WTC11 (cell line): ENCODE measurements around the gene COL26A1.

Source experiments
- CTCF ChIP-seq: fragments of 200-600 bp; IDR thresholded peaks from 2 replicates; pipeline ENCODE4 v1.8.0; 2022; ENCODE audit warnings: antibody characterized with exemption
- HMGA2 ChIP-seq: fragments of 250-450 bp; sonication (Bioruptor Pico); IDR thresholded peaks from 2 replicates; pipeline ENCODE4 v1.4.0; 2021; ENCODE audit warnings: mild to moderate bottlenecking, moderate library complexity
- MAX ChIP-seq: sonication (generic); formaldehyde crosslinking; IDR thresholded peaks from 2 replicates; pipeline ENCODE4 v1.8.0; 2022; ENCODE audit warnings: mild to moderate bottlenecking, missing genetic modification reagents
- NFE2L1 ChIP-seq: sonication (generic); formaldehyde crosslinking; IDR thresholded peaks from 2 replicates; pipeline ENCODE4 v1.8.1; 2023; ENCODE audit warnings: missing genetic modification reagents
- RELA ChIP-seq: sonication (generic); formaldehyde crosslinking; IDR thresholded peaks from 2 replicates; pipeline ENCODE4 v1.8.1; 2022; ENCODE audit warnings: missing genetic modification reagents, mild to moderate bottlenecking, borderline replicate concordance
- ZMAT4 ChIP-seq: fragments of 250-450 bp; sonication (Bioruptor Pico); IDR thresholded peaks from 2 replicates; pipeline ENCODE4 v1.9.0; 2021; ENCODE audit warnings: mild to moderate bottlenecking
- TF ChIP-seq, protein P1 (sequence below): sonication (generic); formaldehyde crosslinking; IDR thresholded peaks from 2 replicates; pipeline ENCODE4 v1.8.1; 2023; ENCODE audit warnings: mild to moderate bottlenecking, missing genetic modification reagents
- TF ChIP-seq, protein P2 (sequence below): sonication (generic); formaldehyde crosslinking; conservative IDR thresholded peaks from 2 replicates; pipeline ENCODE4 v1.8.1; 2023; ENCODE audit warnings: mild to moderate bottlenecking, low read depth, missing genetic modification reagents, moderate library complexity
- TF ChIP-seq, protein P3 (sequence below): fragments of 250-450 bp; sonication (Bioruptor Pico); IDR thresholded peaks from 2 replicates; pipeline ENCODE4 v1.8.0; 2021; ENCODE audit warnings: mild to moderate bottlenecking

DNA sequence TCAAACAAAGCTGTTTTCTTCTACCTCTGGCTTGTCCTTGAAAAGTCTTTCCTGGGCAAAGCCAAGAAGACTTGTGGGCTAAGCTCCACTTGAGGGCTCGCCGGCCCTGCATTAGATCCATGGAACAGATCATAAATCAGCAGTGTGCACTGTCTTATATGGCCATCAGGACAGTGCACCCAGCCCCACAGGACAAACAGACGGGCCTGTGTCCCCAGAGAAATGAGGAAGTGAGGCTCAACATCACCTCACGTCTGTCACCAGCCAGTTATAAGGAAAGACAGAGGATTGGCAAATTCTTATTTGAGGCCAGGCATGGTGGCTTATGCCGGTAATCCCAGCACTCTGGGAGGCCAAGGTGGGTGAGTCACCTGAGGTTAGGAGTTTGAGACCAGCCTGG lies 28.8 kb upstream of the COL26A1 start:
- TF ChIP-seq CTCF (no peak), ZMAT4 (CRISPR knock-in tag) (no peak), MAX (CRISPR knock-in tag) (no peak), RELA (CRISPR knock-in tag) (no peak), NFE2L1 (CRISPR knock-in tag) (no peak), HMGA2 (CRISPR knock-in tag) (no peak)
- TF ChIP-seq, protein P1, sequence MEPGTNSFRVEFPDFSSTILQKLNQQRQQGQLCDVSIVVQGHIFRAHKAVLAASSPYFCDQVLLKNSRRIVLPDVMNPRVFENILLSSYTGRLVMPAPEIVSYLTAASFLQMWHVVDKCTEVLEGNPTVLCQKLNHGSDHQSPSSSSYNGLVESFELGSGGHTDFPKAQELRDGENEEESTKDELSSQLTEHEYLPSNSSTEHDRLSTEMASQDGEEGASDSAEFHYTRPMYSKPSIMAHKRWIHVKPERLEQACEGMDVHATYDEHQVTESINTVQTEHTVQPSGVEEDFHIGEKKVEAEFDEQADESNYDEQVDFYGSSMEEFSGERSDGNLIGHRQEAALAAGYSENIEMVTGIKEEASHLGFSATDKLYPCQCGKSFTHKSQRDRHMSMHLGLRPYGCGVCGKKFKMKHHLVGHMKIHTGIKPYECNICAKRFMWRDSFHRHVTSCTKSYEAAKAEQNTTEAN: no peak
- TF ChIP-seq, protein P2, sequence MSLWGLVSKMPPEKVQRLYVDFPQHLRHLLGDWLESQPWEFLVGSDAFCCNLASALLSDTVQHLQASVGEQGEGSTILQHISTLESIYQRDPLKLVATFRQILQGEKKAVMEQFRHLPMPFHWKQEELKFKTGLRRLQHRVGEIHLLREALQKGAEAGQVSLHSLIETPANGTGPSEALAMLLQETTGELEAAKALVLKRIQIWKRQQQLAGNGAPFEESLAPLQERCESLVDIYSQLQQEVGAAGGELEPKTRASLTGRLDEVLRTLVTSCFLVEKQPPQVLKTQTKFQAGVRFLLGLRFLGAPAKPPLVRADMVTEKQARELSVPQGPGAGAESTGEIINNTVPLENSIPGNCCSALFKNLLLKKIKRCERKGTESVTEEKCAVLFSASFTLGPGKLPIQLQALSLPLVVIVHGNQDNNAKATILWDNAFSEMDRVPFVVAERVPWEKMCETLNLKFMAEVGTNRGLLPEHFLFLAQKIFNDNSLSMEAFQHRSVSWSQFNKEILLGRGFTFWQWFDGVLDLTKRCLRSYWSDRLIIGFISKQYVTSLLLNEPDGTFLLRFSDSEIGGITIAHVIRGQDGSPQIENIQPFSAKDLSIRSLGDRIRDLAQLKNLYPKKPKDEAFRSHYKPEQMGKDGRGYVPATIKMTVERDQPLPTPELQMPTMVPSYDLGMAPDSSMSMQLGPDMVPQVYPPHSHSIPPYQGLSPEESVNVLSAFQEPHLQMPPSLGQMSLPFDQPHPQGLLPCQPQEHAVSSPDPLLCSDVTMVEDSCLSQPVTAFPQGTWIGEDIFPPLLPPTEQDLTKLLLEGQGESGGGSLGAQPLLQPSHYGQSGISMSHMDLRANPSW (CRISPR knock-in tag): no peak
- TF ChIP-seq, protein P3, sequence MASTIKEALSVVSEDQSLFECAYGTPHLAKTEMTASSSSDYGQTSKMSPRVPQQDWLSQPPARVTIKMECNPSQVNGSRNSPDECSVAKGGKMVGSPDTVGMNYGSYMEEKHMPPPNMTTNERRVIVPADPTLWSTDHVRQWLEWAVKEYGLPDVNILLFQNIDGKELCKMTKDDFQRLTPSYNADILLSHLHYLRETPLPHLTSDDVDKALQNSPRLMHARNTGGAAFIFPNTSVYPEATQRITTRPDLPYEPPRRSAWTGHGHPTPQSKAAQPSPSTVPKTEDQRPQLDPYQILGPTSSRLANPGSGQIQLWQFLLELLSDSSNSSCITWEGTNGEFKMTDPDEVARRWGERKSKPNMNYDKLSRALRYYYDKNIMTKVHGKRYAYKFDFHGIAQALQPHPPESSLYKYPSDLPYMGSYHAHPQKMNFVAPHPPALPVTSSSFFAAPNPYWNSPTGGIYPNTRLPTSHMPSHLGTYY (CRISPR knock-in tag): no peak
